Measurements from ENCODE around the gene PFKL. TPM values are rescaled to one million over a fixed set of nuclear protein-coding genes. Genes with fewer than 3 reads are reported as not detected.

PFKL gene
- total RNA-seq, 1 experiment from 2014 or later: 134 TPM

- TF ChIP-seq, protein P1, sequence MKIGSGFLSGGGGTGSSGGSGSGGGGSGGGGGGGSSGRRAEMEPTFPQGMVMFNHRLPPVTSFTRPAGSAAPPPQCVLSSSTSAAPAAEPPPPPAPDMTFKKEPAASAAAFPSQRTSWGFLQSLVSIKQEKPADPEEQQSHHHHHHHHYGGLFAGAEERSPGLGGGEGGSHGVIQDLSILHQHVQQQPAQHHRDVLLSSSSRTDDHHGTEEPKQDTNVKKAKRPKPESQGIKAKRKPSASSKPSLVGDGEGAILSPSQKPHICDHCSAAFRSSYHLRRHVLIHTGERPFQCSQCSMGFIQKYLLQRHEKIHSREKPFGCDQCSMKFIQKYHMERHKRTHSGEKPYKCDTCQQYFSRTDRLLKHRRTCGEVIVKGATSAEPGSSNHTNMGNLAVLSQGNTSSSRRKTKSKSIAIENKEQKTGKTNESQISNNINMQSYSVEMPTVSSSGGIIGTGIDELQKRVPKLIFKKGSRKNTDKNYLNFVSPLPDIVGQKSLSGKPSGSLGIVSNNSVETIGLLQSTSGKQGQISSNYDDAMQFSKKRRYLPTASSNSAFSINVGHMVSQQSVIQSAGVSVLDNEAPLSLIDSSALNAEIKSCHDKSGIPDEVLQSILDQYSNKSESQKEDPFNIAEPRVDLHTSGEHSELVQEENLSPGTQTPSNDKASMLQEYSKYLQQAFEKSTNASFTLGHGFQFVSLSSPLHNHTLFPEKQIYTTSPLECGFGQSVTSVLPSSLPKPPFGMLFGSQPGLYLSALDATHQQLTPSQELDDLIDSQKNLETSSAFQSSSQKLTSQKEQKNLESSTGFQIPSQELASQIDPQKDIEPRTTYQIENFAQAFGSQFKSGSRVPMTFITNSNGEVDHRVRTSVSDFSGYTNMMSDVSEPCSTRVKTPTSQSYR (CRISPR knock-in tag; IDR thresholded peaks at IDR 0.05): no peak
- TF ChIP-seq SMAD4 (CRISPR knock-in tag; IDR thresholded peaks at IDR 0.05) (no peak), ZNF138 (CRISPR knock-in tag; conservative IDR thresholded peaks at IDR 0.05) (no peak), ZNF396 (CRISPR knock-in tag; IDR thresholded peaks at IDR 0.05; ENCODE audit: borderline replicate concordance) (no peak), ZNF121 (CRISPR knock-in tag; IDR thresholded peaks at IDR 0.05) (no peak), FOXP4 (CRISPR knock-in tag; IDR thresholded peaks at IDR 0.05) (no peak), RORB (CRISPR knock-in tag; IDR thresholded peaks at IDR 0.05) (no peak), STAT6 (CRISPR knock-in tag; conservative IDR thresholded peaks at IDR 0.05; ENCODE audit: low read depth) (no peak), OVOL2 (CRISPR knock-in tag; IDR thresholded peaks at IDR 0.05; ENCODE audit: borderline replicate concordance) (no peak)
- H3K9me3 Mint-ChIP-seq: no peaks in the 10 kb centered on the region
- DNase-seq (ENCODE audit: low spot score) (peak; percentile 39), ATAC-seq (peak; percentile 56)
- POLR2A ChIA-PET: interaction anchor here (0.6 kb wide), 1 partner anchor 254 kb away, joined by 4 read pairs; no protein-coding TSS in a partner anchor
- no peaks in the 10 kb centered on the region for H3K36me3 Mint-ChIP-seq
- CTCF ChIA-PET: interaction anchor here (1.5 kb wide), 1 partner anchor 34 kb away, joined by 6 read pairs; no protein-coding TSS in a partner anchor
- no peak overlapping the region for H3K27ac Mint-ChIP-seq
- H3K4me3 Mint-ChIP-seq: no peak overlapping the region
- no peaks in the 10 kb centered on the region for H3K27me3 Mint-ChIP-seq (ENCODE audit: low read depth)
- H3K4me1 Mint-ChIP-seq: no peaks in the 10 kb centered on the region; the same call in 1 of the 2 replicates
Measured at GRCh38 chr21:44332383-44332782, 32.5 kb downstream of the PFKL start.

DNA sequence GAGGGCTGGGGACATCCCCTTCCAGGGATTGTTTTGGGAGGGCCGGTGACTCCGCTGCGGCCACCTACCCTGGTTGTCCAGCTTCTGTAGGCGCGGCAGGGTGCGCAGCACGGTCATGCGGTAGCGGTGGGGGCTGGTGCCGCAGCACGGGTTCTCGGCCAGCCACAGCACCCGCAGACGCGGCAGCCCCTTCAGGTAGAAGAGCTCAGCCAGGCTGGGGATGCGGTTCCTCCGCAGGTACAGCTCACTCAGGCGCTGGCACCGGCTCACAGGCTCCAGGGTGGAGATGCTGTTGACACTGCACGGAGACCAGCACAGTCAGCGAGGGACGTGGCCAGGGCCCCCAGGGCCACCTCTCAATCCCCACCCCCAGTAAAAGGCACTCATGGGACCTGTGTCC, 33.1 kb downstream of the PFKL start:
- no peaks in the 10 kb centered on the region for H3K27me3 Mint-ChIP-seq (ENCODE audit: low read depth)
- H3K9me3 Mint-ChIP-seq: no peaks in the 10 kb centered on the region
- H3K27ac Mint-ChIP-seq: no peak overlapping the region
- ChIA-PET CTCF (interaction anchor here (1.4 to 1.5 kb wide), 2 partner anchors 31 to 35 kb away, joined by 3 to 6 read pairs; no protein-coding TSS in a partner anchor), POLR2A (interaction anchor here (0.5 kb wide), 1 partner anchor 54 kb away, joined by 3 read pairs; no protein-coding TSS in a partner anchor)
- H3K4me3 Mint-ChIP-seq: no peak overlapping the region
- no peaks in the 10 kb centered on the region for H3K36me3 Mint-ChIP-seq
- ATAC-seq (no peak), DNase-seq (ENCODE audit: low spot score) (no peak)
- peaks cover 4% of the 10 kb centered on the region; the same call in 1 of the 2 replicates for H3K4me1 Mint-ChIP-seq
- no peak for TF ChIP-seq ATF3 (CRISPR knock-in tag; conservative IDR thresholded peaks at IDR 0.05)
- TF ChIP-seq, protein P2, sequence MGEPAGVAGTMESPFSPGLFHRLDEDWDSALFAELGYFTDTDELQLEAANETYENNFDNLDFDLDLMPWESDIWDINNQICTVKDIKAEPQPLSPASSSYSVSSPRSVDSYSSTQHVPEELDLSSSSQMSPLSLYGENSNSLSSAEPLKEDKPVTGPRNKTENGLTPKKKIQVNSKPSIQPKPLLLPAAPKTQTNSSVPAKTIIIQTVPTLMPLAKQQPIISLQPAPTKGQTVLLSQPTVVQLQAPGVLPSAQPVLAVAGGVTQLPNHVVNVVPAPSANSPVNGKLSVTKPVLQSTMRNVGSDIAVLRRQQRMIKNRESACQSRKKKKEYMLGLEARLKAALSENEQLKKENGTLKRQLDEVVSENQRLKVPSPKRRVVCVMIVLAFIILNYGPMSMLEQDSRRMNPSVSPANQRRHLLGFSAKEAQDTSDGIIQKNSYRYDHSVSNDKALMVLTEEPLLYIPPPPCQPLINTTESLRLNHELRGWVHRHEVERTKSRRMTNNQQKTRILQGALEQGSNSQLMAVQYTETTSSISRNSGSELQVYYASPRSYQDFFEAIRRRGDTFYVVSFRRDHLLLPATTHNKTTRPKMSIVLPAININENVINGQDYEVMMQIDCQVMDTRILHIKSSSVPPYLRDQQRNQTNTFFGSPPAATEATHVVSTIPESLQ (CRISPR knock-in tag; IDR thresholded peaks at IDR 0.05): no peak
- TF ChIP-seq CREB1 (CRISPR knock-in tag; IDR thresholded peaks at IDR 0.05): no peak
- TF ChIP-seq, protein P3, sequence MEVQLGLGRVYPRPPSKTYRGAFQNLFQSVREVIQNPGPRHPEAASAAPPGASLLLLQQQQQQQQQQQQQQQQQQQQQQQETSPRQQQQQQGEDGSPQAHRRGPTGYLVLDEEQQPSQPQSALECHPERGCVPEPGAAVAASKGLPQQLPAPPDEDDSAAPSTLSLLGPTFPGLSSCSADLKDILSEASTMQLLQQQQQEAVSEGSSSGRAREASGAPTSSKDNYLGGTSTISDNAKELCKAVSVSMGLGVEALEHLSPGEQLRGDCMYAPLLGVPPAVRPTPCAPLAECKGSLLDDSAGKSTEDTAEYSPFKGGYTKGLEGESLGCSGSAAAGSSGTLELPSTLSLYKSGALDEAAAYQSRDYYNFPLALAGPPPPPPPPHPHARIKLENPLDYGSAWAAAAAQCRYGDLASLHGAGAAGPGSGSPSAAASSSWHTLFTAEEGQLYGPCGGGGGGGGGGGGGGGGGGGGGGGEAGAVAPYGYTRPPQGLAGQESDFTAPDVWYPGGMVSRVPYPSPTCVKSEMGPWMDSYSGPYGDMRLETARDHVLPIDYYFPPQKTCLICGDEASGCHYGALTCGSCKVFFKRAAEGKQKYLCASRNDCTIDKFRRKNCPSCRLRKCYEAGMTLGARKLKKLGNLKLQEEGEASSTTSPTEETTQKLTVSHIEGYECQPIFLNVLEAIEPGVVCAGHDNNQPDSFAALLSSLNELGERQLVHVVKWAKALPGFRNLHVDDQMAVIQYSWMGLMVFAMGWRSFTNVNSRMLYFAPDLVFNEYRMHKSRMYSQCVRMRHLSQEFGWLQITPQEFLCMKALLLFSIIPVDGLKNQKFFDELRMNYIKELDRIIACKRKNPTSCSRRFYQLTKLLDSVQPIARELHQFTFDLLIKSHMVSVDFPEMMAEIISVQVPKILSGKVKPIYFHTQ (CRISPR knock-in tag; IDR thresholded peaks at IDR 0.05): no peak
- TF ChIP-seq IRF2 (CRISPR knock-in tag; IDR thresholded peaks at IDR 0.05; ENCODE audit: borderline replicate concordance, low read depth): no peak
- no peak for TF ChIP-seq SOX15 (CRISPR knock-in tag; IDR thresholded peaks at IDR 0.05)
- TF ChIP-seq PREB (CRISPR knock-in tag; IDR thresholded peaks at IDR 0.05; ENCODE audit: borderline replicate concordance): no peak
- TF ChIP-seq SP1 (CRISPR knock-in tag; conservative IDR thresholded peaks at IDR 0.05): no peak
- TF ChIP-seq, protein P4, sequence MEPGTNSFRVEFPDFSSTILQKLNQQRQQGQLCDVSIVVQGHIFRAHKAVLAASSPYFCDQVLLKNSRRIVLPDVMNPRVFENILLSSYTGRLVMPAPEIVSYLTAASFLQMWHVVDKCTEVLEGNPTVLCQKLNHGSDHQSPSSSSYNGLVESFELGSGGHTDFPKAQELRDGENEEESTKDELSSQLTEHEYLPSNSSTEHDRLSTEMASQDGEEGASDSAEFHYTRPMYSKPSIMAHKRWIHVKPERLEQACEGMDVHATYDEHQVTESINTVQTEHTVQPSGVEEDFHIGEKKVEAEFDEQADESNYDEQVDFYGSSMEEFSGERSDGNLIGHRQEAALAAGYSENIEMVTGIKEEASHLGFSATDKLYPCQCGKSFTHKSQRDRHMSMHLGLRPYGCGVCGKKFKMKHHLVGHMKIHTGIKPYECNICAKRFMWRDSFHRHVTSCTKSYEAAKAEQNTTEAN (CRISPR knock-in tag; IDR thresholded peaks at IDR 0.05): no peak
- TF ChIP-seq TEAD1 (CRISPR knock-in tag; IDR thresholded peaks at IDR 0.05): no peak

Data from WTC11 (cell line).